Measurements from ENCODE around the gene MGAT3. TPM values are rescaled to one million over a fixed set of nuclear protein-coding genes. Genes with fewer than 3 reads are reported as not detected.
"Not testable (repeated sequence)": the region's sequence is repeated elsewhere in the genome, so short reads cannot be mapped to it uniquely, and the experiment has no call there.

The MGAT3 gene
- total RNA-seq, 2 experiments from 2014 or later: 16.3 to 44.3 TPM

DNA sequence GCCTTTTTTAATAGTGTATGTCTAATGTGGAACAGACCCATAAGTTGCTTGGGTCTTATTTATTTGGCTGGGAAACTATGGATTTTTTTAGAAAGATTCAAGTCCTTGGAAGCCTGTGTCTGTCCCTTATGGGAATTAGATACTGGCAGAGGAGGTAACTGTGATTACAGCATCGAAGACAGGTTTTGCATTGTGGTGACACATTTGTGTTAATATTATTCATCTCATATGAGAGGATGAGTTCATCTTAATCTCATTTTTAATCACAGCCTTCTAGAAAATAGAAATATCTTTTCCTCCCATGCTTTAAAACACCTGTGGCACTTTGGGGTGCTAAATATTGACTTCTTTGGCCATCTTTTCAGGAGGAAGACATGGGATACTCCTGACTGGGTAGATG is 48.0 kb upstream of the MGAT3 start:
- H3K4me1 ChIP-seq (ENCODE audit: insufficient read depth, low read length, poor library complexity, severe bottlenecking): peaks cover 21% of the 10 kb centered on the region
- H3K27ac ChIP-seq (ENCODE audit: low read depth, low read length, poor library complexity, severe bottlenecking): no peak overlapping the region
- H3K9me2 ChIP-seq (ENCODE audit: insufficient read depth, low read length): no peaks in the 10 kb centered on the region
- no peak for DNase-seq (ENCODE audit: low spot score)
- peaks cover 5% of the 10 kb centered on the region for H3K36me3 ChIP-seq (ENCODE audit: insufficient read depth, low read length)
- POLR2A ChIA-PET: no interaction called here
- H3K79me2 ChIP-seq (ENCODE audit: insufficient read depth, low read depth, low read length): no peaks in the 10 kb centered on the region
- intact Hi-C loops (cut with micrococcal nuclease; ENCODE audit: unreplicated experiment): no loop called here
- TF ChIP-seq, protein P1, sequence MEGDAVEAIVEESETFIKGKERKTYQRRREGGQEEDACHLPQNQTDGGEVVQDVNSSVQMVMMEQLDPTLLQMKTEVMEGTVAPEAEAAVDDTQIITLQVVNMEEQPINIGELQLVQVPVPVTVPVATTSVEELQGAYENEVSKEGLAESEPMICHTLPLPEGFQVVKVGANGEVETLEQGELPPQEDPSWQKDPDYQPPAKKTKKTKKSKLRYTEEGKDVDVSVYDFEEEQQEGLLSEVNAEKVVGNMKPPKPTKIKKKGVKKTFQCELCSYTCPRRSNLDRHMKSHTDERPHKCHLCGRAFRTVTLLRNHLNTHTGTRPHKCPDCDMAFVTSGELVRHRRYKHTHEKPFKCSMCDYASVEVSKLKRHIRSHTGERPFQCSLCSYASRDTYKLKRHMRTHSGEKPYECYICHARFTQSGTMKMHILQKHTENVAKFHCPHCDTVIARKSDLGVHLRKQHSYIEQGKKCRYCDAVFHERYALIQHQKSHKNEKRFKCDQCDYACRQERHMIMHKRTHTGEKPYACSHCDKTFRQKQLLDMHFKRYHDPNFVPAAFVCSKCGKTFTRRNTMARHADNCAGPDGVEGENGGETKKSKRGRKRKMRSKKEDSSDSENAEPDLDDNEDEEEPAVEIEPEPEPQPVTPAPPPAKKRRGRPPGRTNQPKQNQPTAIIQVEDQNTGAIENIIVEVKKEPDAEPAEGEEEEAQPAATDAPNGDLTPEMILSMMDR (conservative IDR thresholded peaks at IDR 0.05; ENCODE audit: low read length): no peak
- TF ChIP-seq EZH2phosphoT487 (IDR thresholded peaks at IDR 0.05; ENCODE audit: borderline replicate concordance, low read depth, low read length): no peak
- H3K4me3 ChIP-seq (ENCODE audit: low read depth, low read length, poor library complexity, severe bottlenecking): no peak overlapping the region
- CTCF ChIA-PET (ENCODE audit: unreplicated experiment): no interaction called here
- no TSS peak for BruUV-seq (replicated peaks)
- no peaks in the 10 kb centered on the region for H3K9me3 ChIP-seq (ENCODE audit: low read length)
- H4K20me1 ChIP-seq (ENCODE audit: insufficient read depth, low read length): no peaks in the 10 kb centered on the region
- no peak overlapping the region for H3K4me2 ChIP-seq (ENCODE audit: low read length)
- H2AFZ ChIP-seq (ENCODE audit: low read length): no peak overlapping the region

DNA sequence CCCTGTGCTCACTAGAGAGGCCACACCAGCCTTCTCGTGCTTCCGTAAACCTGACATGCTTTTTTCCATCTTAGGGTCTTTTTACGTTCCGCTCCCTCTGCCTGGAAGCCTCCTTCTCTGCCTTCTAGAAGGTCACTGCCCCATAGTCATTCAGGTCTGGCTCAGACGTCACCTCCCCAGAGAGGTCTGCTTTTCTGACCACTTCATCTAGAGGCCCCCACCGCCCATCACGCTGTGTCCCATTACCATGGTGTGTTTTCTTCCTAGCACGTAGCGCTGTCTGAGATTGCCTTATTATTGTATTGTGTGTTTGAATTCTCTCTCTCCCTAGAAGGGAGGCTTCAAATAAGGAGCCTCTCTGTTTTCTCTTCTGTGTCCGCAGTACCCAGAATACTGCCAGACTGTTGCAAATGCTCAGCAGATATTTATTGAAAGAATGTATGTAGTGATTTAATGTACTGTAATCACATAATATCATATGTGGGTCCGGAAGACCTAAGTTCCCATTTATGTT is 47.2 kb upstream of the MGAT3 start:
- no peak overlapping the region for H2AFZ ChIP-seq (ENCODE audit: low read length)
- TF ChIP-seq EZH2phosphoT487 (IDR thresholded peaks at IDR 0.05; ENCODE audit: borderline replicate concordance, low read depth, low read length): no peak
- TF ChIP-seq, protein P1 (conservative IDR thresholded peaks at IDR 0.05; ENCODE audit: low read length): no peak
- H3K4me2 ChIP-seq (ENCODE audit: low read length): no peak overlapping the region
- CTCF ChIA-PET (ENCODE audit: unreplicated experiment): no interaction called here
- H3K4me1 ChIP-seq (ENCODE audit: insufficient read depth, low read length, poor library complexity, severe bottlenecking): peaks cover 21% of the 10 kb centered on the region
- no peaks in the 10 kb centered on the region for H3K9me3 ChIP-seq (ENCODE audit: low read length)
- no peak overlapping the region for H3K4me3 ChIP-seq (ENCODE audit: low read depth, low read length, poor library complexity, severe bottlenecking)
- POLR2A ChIA-PET: no interaction called here
- no peak for DNase-seq (ENCODE audit: low spot score)
- intact Hi-C loops (cut with micrococcal nuclease; ENCODE audit: unreplicated experiment): no loop called here
- H4K20me1 ChIP-seq (ENCODE audit: insufficient read depth, low read length): no peaks in the 10 kb centered on the region
- BruUV-seq (replicated peaks): no TSS peak
- H3K36me3 ChIP-seq (ENCODE audit: insufficient read depth, low read length): peaks cover 5% of the 10 kb centered on the region
- H3K27ac ChIP-seq (ENCODE audit: low read depth, low read length, poor library complexity, severe bottlenecking): no peak overlapping the region
- no peaks in the 10 kb centered on the region for H3K79me2 ChIP-seq (ENCODE audit: insufficient read depth, low read depth, low read length)
- no peaks in the 10 kb centered on the region for H3K9me2 ChIP-seq (ENCODE audit: insufficient read depth, low read length)

DNA sequence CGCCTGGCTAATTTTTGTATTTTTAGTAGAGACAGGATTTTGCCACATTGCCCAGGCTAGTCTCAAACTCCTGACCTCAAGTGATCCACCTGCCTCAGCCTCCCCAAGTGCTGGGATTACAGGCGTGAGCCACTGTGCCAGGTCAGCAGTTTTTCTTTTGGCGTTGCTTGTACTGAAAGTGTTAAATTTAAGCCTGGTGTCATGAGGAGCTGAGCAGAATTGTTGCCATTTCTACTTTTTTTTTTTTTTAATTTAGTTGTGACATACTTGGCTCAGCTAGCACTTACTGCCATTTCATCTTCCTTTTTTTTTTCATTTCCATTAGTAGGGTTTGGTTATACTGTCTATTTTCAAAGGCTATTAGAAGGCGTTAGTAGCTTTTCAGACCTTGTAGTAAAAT is 46.5 kb upstream of the MGAT3 start:
- TF ChIP-seq EZH2phosphoT487 (IDR thresholded peaks at IDR 0.05; ENCODE audit: borderline replicate concordance, low read depth, low read length): no peak
- TF ChIP-seq, protein P1 (conservative IDR thresholded peaks at IDR 0.05; ENCODE audit: low read length): no peak
- peaks cover 5% of the 10 kb centered on the region for H3K36me3 ChIP-seq (ENCODE audit: insufficient read depth, low read length)
- H3K79me2 ChIP-seq (ENCODE audit: insufficient read depth, low read depth, low read length): no peaks in the 10 kb centered on the region
- no TSS peak for BruUV-seq (replicated peaks)
- H3K4me2 ChIP-seq (ENCODE audit: low read length): no peak overlapping the region
- H3K4me1 ChIP-seq (ENCODE audit: insufficient read depth, low read length, poor library complexity, severe bottlenecking): peaks cover 21% of the 10 kb centered on the region
- H3K9me2 ChIP-seq (ENCODE audit: insufficient read depth, low read length): no peaks in the 10 kb centered on the region
- intact Hi-C loops (cut with micrococcal nuclease; ENCODE audit: unreplicated experiment): no loop called here
- POLR2A ChIA-PET: interaction anchor here (0.9 kb wide), 1 partner anchor 110 kb away, joined by 4 read pairs; the partner anchor contains the start of gene ATF4
- H4K20me1 ChIP-seq (ENCODE audit: insufficient read depth, low read length): no peaks in the 10 kb centered on the region
- H3K4me3 ChIP-seq (ENCODE audit: low read depth, low read length, poor library complexity, severe bottlenecking): no peak overlapping the region
- CTCF ChIA-PET (ENCODE audit: unreplicated experiment): no interaction called here
- H3K27ac ChIP-seq (ENCODE audit: low read depth, low read length, poor library complexity, severe bottlenecking): no peak overlapping the region
- DNase-seq (ENCODE audit: low spot score): no peak
- H2AFZ ChIP-seq (ENCODE audit: low read length): no peak overlapping the region
- H3K9me3 ChIP-seq (ENCODE audit: low read length): no peaks in the 10 kb centered on the region

- H3K79me2 ChIP-seq (ENCODE audit: insufficient read depth, low read depth, low read length): not testable (repeated sequence)
- POLR2A ChIA-PET: interaction anchor here (1.3 kb wide), 1 partner anchor 13 kb away, joined by 4 read pairs; the partner anchor contains the start of gene TAB1
These were observed 44.9 kb upstream of the MGAT3 start for GRCh38 chr22:39411828-39412365.

More at GRCh38 chr22:39411828-39412365, 44.9 kb upstream of the MGAT3 start:
- CTCF ChIA-PET (ENCODE audit: unreplicated experiment); H3K9me2 ChIP-seq (ENCODE audit: insufficient read depth, low read length); DNase-seq (ENCODE audit: low spot score); H4K20me1 ChIP-seq (ENCODE audit: insufficient read depth, low read length); intact Hi-C loops (cut with micrococcal nuclease; ENCODE audit: unreplicated experiment); H2AFZ ChIP-seq (ENCODE audit: low read length); H3K4me3 ChIP-seq (ENCODE audit: low read depth, low read length, poor library complexity, severe bottlenecking); BruUV-seq (replicated peaks); H3K9me3 ChIP-seq (ENCODE audit: low read length); H3K27ac ChIP-seq (ENCODE audit: low read depth, low read length, poor library complexity, severe bottlenecking): not testable (repeated sequence)
- Histone ChIP-seq H3K4me1 (ENCODE audit: insufficient read depth, low read length, poor library complexity, severe bottlenecking) (peaks cover 18% of the 10 kb centered on the region), H3K36me3 (ENCODE audit: insufficient read depth, low read length) (peaks cover 20% of the 10 kb centered on the region), H3K4me2 (ENCODE audit: low read length) (peak overlapping the region; percentile 49)

Data from OCI-LY7 (cell line).